Glutamatergic neuron (in vitro differentiated cells): ENCODE data around the gene FRMD4A. TPM values are rescaled to one million over a fixed set of nuclear protein-coding genes. Genes with fewer than 3 reads are reported as not detected.

ENCODE experiments used
- DNase-seq: peaks from one replicate; pipeline ENCODE4 v3.0.0; 2022
- H3K27ac Mint-ChIP-seq: one replicate; pipeline ENCODE4 v1.8.0; 2020; ENCODE audit warnings: mild to moderate bottlenecking, mixed read lengths, inconsistent platforms; ENCODE audit not compliant: unreplicated experiment
- H3K27me3 Mint-ChIP-seq: one replicate; pipeline ENCODE4 v1.8.0; 2020; ENCODE audit warnings: mild to moderate bottlenecking, moderate library complexity, mixed read lengths, inconsistent platforms; ENCODE audit not compliant: unreplicated experiment
- H3K36me3 Mint-ChIP-seq: one replicate; pipeline ENCODE4 v1.8.0; 2020; ENCODE audit warnings: mild to moderate bottlenecking, mixed read lengths, inconsistent platforms; ENCODE audit not compliant: unreplicated experiment
- H3K4me1 Mint-ChIP-seq: one replicate; pipeline ENCODE4 v1.8.0; 2020; ENCODE audit warnings: mild to moderate bottlenecking, low read depth, mixed read lengths, inconsistent platforms; ENCODE audit not compliant: unreplicated experiment
- H3K4me3 Mint-ChIP-seq: one replicate; pipeline ENCODE4 v1.8.0; 2020; ENCODE audit warnings: mild to moderate bottlenecking, mixed read lengths, inconsistent platforms; ENCODE audit not compliant: unreplicated experiment
- H3K9me3 Mint-ChIP-seq: one replicate; pipeline ENCODE4 v1.8.0; 2020; ENCODE audit warnings: mild to moderate bottlenecking, moderate library complexity, mixed read lengths, inconsistent platforms; ENCODE audit not compliant: unreplicated experiment
- CTCF ChIP-seq: fragments of 200-600 bp; sonication (generic); IDR thresholded peaks from one replicate; pipeline ENCODE4 v1.5.0; 2021; ENCODE audit not compliant: partially characterized antibody, unreplicated experiment
- total RNA-seq: library from RNA; stranded (reverse); fragmentation: NEBNext Ultra II Directional; extraction: Animal tissue kit (Norgen Biotek cat#: 25700); gene quantifications from one replicate; pipeline ENCODE4 v1.2.1, GENCODE V29; 2021; ENCODE audit not compliant: unreplicated experiment

Gene FRMD4A
- total RNA-seq, 1 donor from 2014 or later = 70.6 TPM

GRCh38 chr10:13643016-13643415 is 687.7 kb downstream of the FRMD4A start:
- Mint-ChIP-seq H3K9me3 (peaks cover 13% of the 10 kb centered on the region), H3K4me3 (no peak overlapping the region), H3K36me3 (peaks cover 38% of the 10 kb centered on the region), H3K4me1 (peaks cover 7% of the 10 kb centered on the region), H3K27me3 (peaks cover 6% of the 10 kb centered on the region), H3K27ac (no peak overlapping the region)
- no peak for TF ChIP-seq CTCF
- no peak for DNase-seq

GRCh38 chr10:13642293-13642692 is 688.4 kb downstream of the FRMD4A start:
- no peak for DNase-seq
- no peak for TF ChIP-seq CTCF
- H3K4me3 Mint-ChIP-seq = no peak overlapping the region
- no peak overlapping the region for H3K27ac Mint-ChIP-seq
- H3K27me3 Mint-ChIP-seq = peaks cover 6% of the 10 kb centered on the region
- peaks cover 13% of the 10 kb centered on the region for H3K9me3 Mint-ChIP-seq
- peaks cover 38% of the 10 kb centered on the region for H3K36me3 Mint-ChIP-seq
- H3K4me1 Mint-ChIP-seq = peaks cover 7% of the 10 kb centered on the region

- Mint-ChIP-seq H3K4me3 (no peak overlapping the region), H3K4me1 (peaks cover 20% of the 10 kb centered on the region), H3K9me3 (peaks cover 12% of the 10 kb centered on the region), H3K27me3 (peaks cover 4% of the 10 kb centered on the region), H3K27ac (no peak overlapping the region), H3K36me3 (peaks cover 29% of the 10 kb centered on the region)
- DNase-seq = no peak
- TF ChIP-seq CTCF = no peak
Measured at GRCh38 chr10:13637894-13638293, 692.8 kb downstream of the FRMD4A start.

- no peak overlapping the region for H3K27ac Mint-ChIP-seq
- no peak for DNase-seq
Measured at GRCh38 chr10:13637303-13637856, 693.3 kb downstream of the FRMD4A start.

More at GRCh38 chr10:13637303-13637856, 693.3 kb downstream of the FRMD4A start:
- no peak for TF ChIP-seq CTCF
- peaks cover 12% of the 10 kb centered on the region for H3K9me3 Mint-ChIP-seq
- H3K36me3 Mint-ChIP-seq = peaks cover 24% of the 10 kb centered on the region
- peaks cover 25% of the 10 kb centered on the region for H3K4me1 Mint-ChIP-seq
- peaks cover 4% of the 10 kb centered on the region for H3K27me3 Mint-ChIP-seq
- no peak overlapping the region for H3K4me3 Mint-ChIP-seq
